Measurements from ENCODE around the gene ZNF746. TPM values are rescaled to one million over a fixed set of nuclear protein-coding genes. Genes with fewer than 3 reads are reported as not detected.
"Not testable (repeated sequence)": the region's sequence is repeated elsewhere in the genome, so short reads cannot be mapped to it uniquely, and the experiment has no call there.

The ZNF746 gene
- total RNA-seq, 6 experiments from 2014 or later = 15.7 to 18.2 (median 16.4) TPM

- no peak for DNase-seq
- TF ChIP-seq CTCF (IDR thresholded peaks at IDR 0.05) = no peak
- H3K4me3 Mint-ChIP-seq = no peak overlapping the region
- no peaks in the 10 kb centered on the region for H3K4me1 Mint-ChIP-seq (ENCODE audit: low read depth)
- H3K9me3 Mint-ChIP-seq = no peaks in the 10 kb centered on the region
- H3K27me3 Mint-ChIP-seq (ENCODE audit: insufficient read depth) = no peaks in the 10 kb centered on the region; the same call in 1 of the 2 replicates
- H3K36me3 Mint-ChIP-seq (ENCODE audit: low read depth) = peaks cover 23% of the 10 kb centered on the region
- H3K27ac Mint-ChIP-seq = no peak overlapping the region
These were observed 46.8 kb downstream of the ZNF746 start for GRCh38 chr7:149450821-149451220.

GRCh38 chr7:149449897-149450296, 47.7 kb downstream of the ZNF746 start:
- TF ChIP-seq CTCF (IDR thresholded peaks at IDR 0.05) = no peak
- peaks cover 20% of the 10 kb centered on the region for H3K36me3 Mint-ChIP-seq (ENCODE audit: low read depth)

GRCh38 chr7:149448961-149449360, 48.6 kb downstream of the ZNF746 start:
- Mint-ChIP-seq H3K9me3 (no peaks in the 10 kb centered on the region), H3K4me1 (ENCODE audit: low read depth) (no peaks in the 10 kb centered on the region), H3K36me3 (ENCODE audit: low read depth) (peaks cover 24% of the 10 kb centered on the region; the same call in 1 of the 2 replicates), H3K27me3 (ENCODE audit: insufficient read depth) (no peaks in the 10 kb centered on the region; the same call in 1 of the 2 replicates), H3K27ac (no peak overlapping the region), H3K4me3 (no peak overlapping the region)
- DNase-seq = no peak
- TF ChIP-seq CTCF (IDR thresholded peaks at IDR 0.05) = no peak

More at GRCh38 chr7:149449897-149450296, 47.7 kb downstream of the ZNF746 start:
- H3K27me3 Mint-ChIP-seq (ENCODE audit: insufficient read depth) = no peaks in the 10 kb centered on the region; the same call in 1 of the 2 replicates
- no peak overlapping the region for H3K4me3 Mint-ChIP-seq
- no peak overlapping the region for H3K27ac Mint-ChIP-seq
- DNase-seq = no peak
- H3K4me1 Mint-ChIP-seq (ENCODE audit: low read depth) = no peaks in the 10 kb centered on the region
- no peaks in the 10 kb centered on the region for H3K9me3 Mint-ChIP-seq

- not testable (repeated sequence) for H3K27me3 Mint-ChIP-seq (ENCODE audit: insufficient read depth)
These were observed 51.6 kb downstream of the ZNF746 start for GRCh38 chr7:149446026-149446425.

GRCh38 chr7:149444287-149444686, 53.3 kb downstream of the ZNF746 start:
- no peak for TF ChIP-seq CTCF (IDR thresholded peaks at IDR 0.05)
- no peak overlapping the region for H3K27ac Mint-ChIP-seq
- H3K36me3 Mint-ChIP-seq (ENCODE audit: low read depth) = peaks cover 15% of the 10 kb centered on the region; the same call in 1 of the 2 replicates
- H3K4me1 Mint-ChIP-seq (ENCODE audit: low read depth) = no peaks in the 10 kb centered on the region
- no peaks in the 10 kb centered on the region; the same call in 1 of the 2 replicates for H3K27me3 Mint-ChIP-seq (ENCODE audit: insufficient read depth)
- H3K9me3 Mint-ChIP-seq = no peaks in the 10 kb centered on the region
- H3K4me3 Mint-ChIP-seq = no peak overlapping the region
- DNase-seq = no peak

More at GRCh38 chr7:149446026-149446425, 51.6 kb downstream of the ZNF746 start:
- DNase-seq; H3K27ac Mint-ChIP-seq; H3K4me1 Mint-ChIP-seq (ENCODE audit: low read depth); H3K4me3 Mint-ChIP-seq; H3K9me3 Mint-ChIP-seq: not testable (repeated sequence)
- H3K36me3 Mint-ChIP-seq (ENCODE audit: low read depth) = peaks cover 25% of the 10 kb centered on the region; the same call in 1 of the 2 replicates

GRCh38 chr7:149443523-149443922, 54.1 kb downstream of the ZNF746 start:
- H3K4me3 Mint-ChIP-seq = no peak overlapping the region
- no peak for DNase-seq
- TF ChIP-seq CTCF (IDR thresholded peaks at IDR 0.05) = no peak
- no peaks in the 10 kb centered on the region; the same call in 1 of the 2 replicates for H3K27me3 Mint-ChIP-seq (ENCODE audit: insufficient read depth)
- no peaks in the 10 kb centered on the region for H3K9me3 Mint-ChIP-seq
- peaks cover 15% of the 10 kb centered on the region; the same call in 1 of the 2 replicates for H3K36me3 Mint-ChIP-seq (ENCODE audit: low read depth)
- H3K27ac Mint-ChIP-seq = no peak overlapping the region
- no peaks in the 10 kb centered on the region for H3K4me1 Mint-ChIP-seq (ENCODE audit: low read depth)
